Measurements from ENCODE around the gene ANO2. TPM values are rescaled to one million over a fixed set of nuclear protein-coding genes. Genes with fewer than 3 reads are reported as not detected.

The ANO2 gene
- total RNA-seq: 12.6 and 48.8 TPM in 2 replicates

GRCh38 chr12:5945071-5946008, at the start of gene ANO2:
TSS of gene ANO2 (minus strand) at chr12:5945259. CDS start at chr12:5945217, 42 bp downstream.

Small RNA genes lying within 50 kb of the gene (small RNA-seq; reads per million reads assigned to genes)
- gene AC137627.1: not detected

Other genes starting within 250 kb of the ANO2 start
- 364 and 1,119 TPM in 2 replicates for gene VWF, start 179.4 kb upstream of the ANO2 start, total RNA-seq